T-helper 17 cell (primary cell): ENCODE measurements around the gene CFAP157. TPM values are rescaled to one million over a fixed set of nuclear protein-coding genes. Genes with fewer than 3 reads are reported as not detected.

Source experiments
- ATAC-seq: fragments of 150-1000 bp; cut with Tn5 transposase; 2 replicates; pipeline ENCODE4 v1.10.0; 2021; ENCODE audit warnings: mild to moderate bottlenecking, moderate library complexity
- DNase-seq, 3 donors: peaks; one replicate each; pipeline versions ENCODE4 v3.0.0 to v3.0.0-alpha.2; 2020 to 2021
- H3K9me3 ChIP-seq: one replicate; pipeline ENCODE4 v1.7.0; 2013; ENCODE audit warnings: low read length, mild to moderate bottlenecking; ENCODE audit not compliant: control insufficient read depth, poor library complexity, severe bottlenecking
- H3K27ac Mint-ChIP-seq: one replicate; pipeline ENCODE4 v1.8.0; 2022; ENCODE audit warnings: mild to moderate bottlenecking, moderate library complexity, mixed read lengths
- H3K27me3 Mint-ChIP-seq: one replicate; pipeline ENCODE4 v1.8.0; 2022; ENCODE audit warnings: mixed read lengths
- H3K36me3 Mint-ChIP-seq: one replicate; pipeline ENCODE4 v1.8.0; 2022; ENCODE audit warnings: low read depth, mixed read lengths
- H3K4me1 Mint-ChIP-seq: one replicate; pipeline ENCODE4 v1.8.0; 2022; ENCODE audit warnings: mild to moderate bottlenecking, mixed read lengths
- H3K4me3 Mint-ChIP-seq: one replicate; pipeline ENCODE4 v1.8.0; 2022; ENCODE audit warnings: mild to moderate bottlenecking, moderate library complexity, mixed read lengths
- total RNA-seq, 4 donors: library from RNA in 2 of 4; stranded (reverse) in 2 of 4; gene quantifications; one replicate each; pipeline ENCODE4 v1.2.3 and lab custom pipeline; 2022 to 2026

CFAP157 gene
- total RNA-seq, 2 donors from 2014 or later = 0.27 TPM; not detected in 1

DNA sequence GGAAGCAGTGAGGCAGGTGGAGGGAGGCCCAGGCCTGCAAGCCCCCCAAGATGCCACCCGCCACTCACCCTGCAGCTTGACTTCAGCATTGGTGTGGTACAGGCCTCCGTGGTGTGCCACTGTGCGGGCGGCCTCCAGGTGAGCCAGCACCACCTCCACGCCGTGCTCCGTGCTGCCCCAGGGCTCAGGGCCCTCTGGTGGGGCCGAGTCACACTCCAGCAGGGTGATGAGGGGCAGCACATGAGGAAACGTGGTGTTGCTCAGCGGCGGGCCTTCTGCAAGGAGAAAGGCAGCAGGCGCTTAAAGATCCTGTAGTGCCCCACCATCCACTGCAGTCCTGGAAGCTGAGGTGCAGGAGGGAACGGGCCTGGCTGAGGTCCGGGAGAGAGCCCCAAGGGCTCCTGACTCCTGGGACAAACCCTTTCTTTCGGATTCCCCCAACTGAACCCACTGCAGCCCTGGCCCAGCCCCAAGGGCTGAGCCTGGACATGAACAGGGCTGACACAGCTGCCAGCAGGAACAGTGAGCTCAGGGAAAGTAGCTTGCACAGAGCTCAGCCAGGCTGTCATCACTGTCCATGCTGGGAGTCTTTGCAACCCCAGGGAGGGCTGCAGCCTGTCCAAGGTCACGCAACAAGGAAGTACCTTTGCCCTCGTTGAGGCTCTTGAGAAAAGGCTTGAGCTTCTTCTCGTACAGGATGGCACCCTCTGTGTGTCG, 33.0 kb downstream of the CFAP157 start:
- no peak for DNase-seq
- Mint-ChIP-seq H3K36me3 (peaks cover 5% of the 10 kb centered on the region), H3K4me3 (no peak overlapping the region), H3K27ac (peak overlapping the region; percentile 95), H3K4me1 (peaks cover 2% of the 10 kb centered on the region), H3K27me3 (no peaks in the 10 kb centered on the region)
- ATAC-seq = no peak
- H3K9me3 ChIP-seq = no peaks in the 10 kb centered on the region

DNA sequence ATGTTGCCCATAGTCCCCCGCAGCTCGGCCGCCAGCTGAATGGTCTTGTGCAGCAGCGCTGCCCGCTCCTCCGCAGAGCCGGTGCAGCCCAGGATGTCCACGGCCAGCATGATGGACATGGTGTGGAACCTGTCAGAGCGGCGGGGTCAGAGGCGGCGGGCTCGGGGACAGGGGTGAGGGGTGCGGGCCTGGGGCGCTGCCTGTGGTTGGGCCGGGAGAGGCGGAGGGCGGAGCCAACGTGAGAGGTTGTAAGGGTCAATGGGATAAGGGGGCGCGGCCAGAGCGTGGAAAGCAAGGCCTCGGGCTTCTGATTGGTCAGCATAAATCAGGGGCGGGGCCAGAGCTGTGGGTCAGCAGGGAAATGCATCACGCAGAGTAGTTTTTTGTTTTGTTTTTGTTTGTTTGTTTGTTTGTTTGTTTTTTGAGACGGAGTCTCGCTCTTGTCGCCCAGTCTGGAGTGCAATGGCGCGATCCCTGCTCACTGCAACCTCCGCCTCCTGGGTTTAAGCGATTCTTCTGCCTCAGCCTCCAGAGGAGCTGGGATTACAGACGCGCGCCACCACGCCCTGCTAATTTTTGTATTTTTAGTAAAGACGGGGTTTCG, 35.1 kb downstream of the CFAP157 start:
- DNase-seq (no peak), ATAC-seq (no peak)
- no peaks in the 10 kb centered on the region for H3K9me3 ChIP-seq
- H3K4me3 Mint-ChIP-seq = no peak overlapping the region
- no peak overlapping the region for H3K27ac Mint-ChIP-seq
- H3K4me1 Mint-ChIP-seq = no peaks in the 10 kb centered on the region
- H3K27me3 Mint-ChIP-seq = no peaks in the 10 kb centered on the region
- peaks cover 5% of the 10 kb centered on the region for H3K36me3 Mint-ChIP-seq

DNA sequence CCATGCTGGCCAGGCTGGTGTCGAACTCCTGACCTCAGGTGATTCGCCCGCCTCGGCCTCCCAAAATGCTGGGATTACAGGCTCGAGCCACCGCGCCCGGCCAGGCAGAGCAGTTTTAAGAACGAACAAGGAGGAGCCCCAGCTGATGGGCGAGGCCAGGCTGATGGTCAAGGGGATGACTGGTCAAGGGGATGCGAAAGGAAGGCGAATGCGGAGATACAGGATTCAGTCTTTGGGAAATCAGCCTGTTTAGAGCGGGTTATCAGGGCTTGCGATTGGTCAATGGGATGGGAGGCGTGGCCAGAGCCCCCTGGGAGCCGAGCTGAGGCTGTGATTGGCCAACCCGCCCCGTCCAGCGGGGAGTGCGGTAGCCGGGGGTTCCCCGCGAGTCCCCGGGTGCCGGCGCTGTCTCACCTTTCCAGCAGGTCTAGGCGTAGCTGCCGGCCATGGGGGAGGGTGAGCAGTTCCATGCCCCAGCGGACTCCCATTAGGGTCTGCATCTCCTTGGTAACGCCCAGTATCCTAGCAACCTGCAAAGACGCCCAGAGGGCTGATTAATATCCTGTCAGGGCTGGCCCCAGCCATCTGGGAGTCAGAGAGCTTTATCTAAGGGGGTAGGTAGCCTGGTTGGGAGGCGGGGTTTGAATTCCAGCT, 35.8 kb downstream of the CFAP157 start:
- Mint-ChIP-seq H3K27ac (no peak overlapping the region), H3K4me3 (no peak overlapping the region), H3K27me3 (no peaks in the 10 kb centered on the region), H3K36me3 (peaks cover 5% of the 10 kb centered on the region), H3K4me1 (no peaks in the 10 kb centered on the region)
- no peaks in the 10 kb centered on the region for H3K9me3 ChIP-seq
- no peak for DNase-seq
- ATAC-seq = no peak

DNA sequence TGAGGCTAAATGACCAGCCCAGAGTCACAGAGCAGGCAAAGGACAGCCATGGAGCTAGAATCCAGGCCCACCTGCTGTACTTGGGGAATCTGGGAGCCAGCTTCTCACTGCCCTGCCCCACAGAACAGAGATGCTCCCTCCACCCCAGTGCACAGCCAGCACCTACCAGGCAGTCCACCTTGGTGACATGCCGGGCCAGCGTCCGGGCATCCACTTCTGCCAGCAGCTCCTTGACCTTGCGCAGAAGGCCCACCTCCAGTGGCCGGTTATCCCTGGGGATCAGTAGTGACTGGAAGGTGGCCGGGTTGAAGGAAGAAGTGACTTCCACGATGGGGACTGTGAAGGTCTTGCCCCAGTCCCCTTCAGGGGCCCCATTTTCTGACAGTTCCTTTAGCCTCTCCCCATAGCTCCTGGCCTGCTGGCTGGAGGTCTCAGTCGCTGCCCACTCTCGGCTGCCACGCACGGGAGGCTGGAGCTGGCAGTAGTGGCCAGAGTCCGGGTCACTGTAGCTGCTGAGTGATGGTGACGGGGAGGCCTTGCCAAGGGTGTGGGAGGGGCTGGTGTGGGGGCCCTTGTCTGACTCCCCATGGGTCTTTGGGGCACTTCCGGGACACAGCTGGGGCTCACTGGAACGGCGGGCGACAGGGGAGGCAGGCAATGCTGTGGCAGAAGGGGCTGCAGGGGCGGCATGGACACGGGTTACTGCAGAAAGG, 37.8 kb downstream of the CFAP157 start:
- no peak for DNase-seq
- Mint-ChIP-seq H3K27me3 (no peaks in the 10 kb centered on the region), H3K27ac (peak overlapping the region; percentile 19), H3K36me3 (peaks cover 2% of the 10 kb centered on the region), H3K4me3 (no peak overlapping the region), H3K4me1 (no peaks in the 10 kb centered on the region)
- no peaks in the 10 kb centered on the region for H3K9me3 ChIP-seq
- ATAC-seq = no peak

DNA sequence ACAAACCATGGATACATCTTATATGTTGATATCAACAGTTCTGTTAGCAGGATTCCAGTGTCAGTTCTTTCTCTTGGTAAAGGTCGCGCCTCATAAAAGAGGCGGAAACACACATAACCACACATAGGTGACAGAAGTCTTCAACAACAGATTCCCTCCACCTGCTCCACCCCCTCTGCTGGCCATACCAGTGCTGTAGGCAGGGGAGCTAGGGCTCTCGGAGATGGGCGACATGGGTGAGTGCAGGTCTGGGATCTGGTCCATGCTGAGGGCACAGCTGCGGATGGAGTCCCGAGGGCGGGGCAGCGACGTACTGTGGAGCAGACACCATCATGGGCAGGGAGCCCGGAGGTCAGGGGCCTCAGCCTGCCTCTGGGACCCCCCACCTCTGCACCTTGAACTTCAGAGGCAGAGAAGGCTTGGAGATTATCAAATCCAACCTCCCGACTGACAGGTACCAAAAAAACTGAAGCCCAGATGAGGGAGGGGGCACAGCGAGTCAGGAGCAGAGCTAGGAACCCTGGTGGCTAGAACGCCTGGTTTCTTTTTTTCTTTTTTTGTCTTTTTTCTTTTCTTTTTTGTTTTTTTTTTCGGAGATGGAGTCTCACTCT, 40.3 kb downstream of the CFAP157 start:
- H3K4me3 Mint-ChIP-seq = no peak overlapping the region
- H3K9me3 ChIP-seq = no peaks in the 10 kb centered on the region
- no peaks in the 10 kb centered on the region for H3K27me3 Mint-ChIP-seq
- no peak for DNase-seq
- peaks cover 7% of the 10 kb centered on the region for H3K4me1 Mint-ChIP-seq
- peak; percentile 71 for ATAC-seq
- H3K36me3 Mint-ChIP-seq = peaks cover 2% of the 10 kb centered on the region
- peak overlapping the region; percentile 68 for H3K27ac Mint-ChIP-seq

DNA sequence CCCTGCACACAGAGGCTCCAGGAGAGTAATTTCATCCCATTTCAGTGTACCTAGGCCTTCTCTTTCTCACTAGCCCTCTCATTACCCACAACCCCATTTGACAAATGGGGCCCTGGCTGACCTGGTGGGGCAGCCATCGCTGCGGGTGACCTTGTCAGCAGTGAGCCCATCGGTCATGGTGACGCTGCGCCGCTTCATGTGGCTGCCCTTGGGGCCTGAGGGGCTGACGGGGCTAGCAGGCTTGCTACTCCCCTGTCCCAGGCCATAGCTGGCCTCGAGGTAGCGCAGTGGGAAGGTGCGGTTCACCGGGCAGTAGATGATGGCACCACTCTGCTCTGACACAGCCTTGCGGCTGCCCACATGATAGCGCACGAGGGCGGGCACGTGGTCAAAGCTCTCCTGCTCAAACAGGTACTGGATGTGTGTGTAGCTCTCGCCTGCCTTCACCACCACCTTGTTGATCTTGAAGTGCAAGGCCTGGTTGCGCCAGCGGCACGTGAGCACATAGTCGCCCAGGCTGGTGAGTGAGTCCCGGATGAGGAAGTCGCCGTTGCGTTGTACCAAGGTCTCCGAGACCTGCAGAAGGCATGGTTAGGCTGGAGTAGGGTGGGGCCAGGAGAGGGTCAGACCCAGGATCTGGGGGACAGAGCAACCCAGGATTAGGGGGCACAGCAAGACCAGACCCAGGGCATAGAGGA, 42.5 kb downstream of the CFAP157 start:
- Mint-ChIP-seq H3K4me1 (peaks cover 14% of the 10 kb centered on the region), H3K4me3 (no peak overlapping the region), H3K36me3 (no peaks in the 10 kb centered on the region), H3K27ac (no peak overlapping the region), H3K27me3 (no peaks in the 10 kb centered on the region)
- ATAC-seq (no peak), DNase-seq (no peak)
- no peaks in the 10 kb centered on the region for H3K9me3 ChIP-seq

DNA sequence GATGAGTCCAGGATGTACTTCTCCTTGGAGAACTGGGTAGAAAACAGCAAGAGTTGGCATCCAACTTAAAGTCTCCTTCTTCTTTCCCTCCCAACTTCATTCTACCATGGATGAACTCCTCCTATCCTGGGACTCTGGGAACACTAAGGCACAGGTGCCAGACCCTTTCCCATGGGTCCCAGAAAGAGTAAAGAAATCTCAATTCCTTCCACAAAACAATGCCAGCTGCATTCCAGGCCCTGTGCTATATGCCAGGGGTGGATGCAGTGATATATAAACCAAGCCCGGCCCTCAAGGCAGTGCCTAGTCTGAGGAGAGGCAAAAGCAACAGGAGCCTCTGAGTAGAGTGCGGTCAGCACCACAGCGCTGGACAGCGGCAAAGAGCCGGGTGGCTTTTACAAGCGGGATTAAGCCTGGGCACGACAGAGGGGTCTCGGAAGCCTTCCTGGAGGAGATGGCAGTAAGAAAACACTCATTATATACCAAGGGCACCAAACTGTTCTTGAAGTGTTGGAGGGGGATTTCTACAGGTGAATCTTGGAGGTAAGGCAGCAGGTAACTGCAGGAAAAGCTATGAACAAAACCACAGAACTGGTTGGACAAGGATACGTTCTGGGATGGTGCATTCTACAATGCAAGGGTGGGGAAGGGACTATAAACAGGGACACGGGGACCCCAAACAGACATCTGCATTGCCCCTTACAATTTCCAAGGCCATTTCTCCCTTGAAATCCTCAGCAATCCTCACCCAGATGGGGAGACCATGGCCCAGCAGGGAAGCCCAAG, 44.7 kb downstream of the CFAP157 start:
- ATAC-seq (no peak), DNase-seq (no peak)
- Mint-ChIP-seq H3K27ac (peak overlapping the region; percentile 47), H3K36me3 (no peaks in the 10 kb centered on the region), H3K4me3 (peak overlapping the region; percentile 50), H3K27me3 (no peaks in the 10 kb centered on the region), H3K4me1 (peaks cover 14% of the 10 kb centered on the region)
- no peaks in the 10 kb centered on the region for H3K9me3 ChIP-seq

DNA sequence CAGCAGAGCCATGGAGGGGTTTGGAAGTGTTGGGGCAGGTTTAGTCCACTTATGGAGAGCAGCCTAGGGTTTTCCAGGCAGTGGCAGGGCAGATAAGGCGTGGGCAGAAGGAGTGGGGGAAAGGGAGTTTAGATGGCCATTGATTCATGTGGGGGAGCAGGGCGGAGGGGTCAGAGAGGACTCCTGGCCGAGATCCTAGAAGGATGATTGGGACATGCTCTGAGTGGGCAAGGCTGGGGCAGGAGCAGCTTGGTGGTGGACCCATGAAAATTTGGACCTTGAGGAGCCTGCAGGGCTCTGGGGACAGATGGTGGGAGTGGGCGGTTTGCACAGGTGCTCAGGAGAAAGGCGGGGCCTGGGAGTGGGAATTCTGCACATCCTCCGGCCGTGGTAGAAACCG, 46.4 kb downstream of the CFAP157 start:
- Mint-ChIP-seq H3K27me3 (no peaks in the 10 kb centered on the region), H3K27ac (no peak overlapping the region), H3K36me3 (no peaks in the 10 kb centered on the region), H3K4me1 (peaks cover 14% of the 10 kb centered on the region), H3K4me3 (no peak overlapping the region)
- no peak for ATAC-seq
- DNase-seq = no peak
- H3K9me3 ChIP-seq = no peaks in the 10 kb centered on the region

DNA sequence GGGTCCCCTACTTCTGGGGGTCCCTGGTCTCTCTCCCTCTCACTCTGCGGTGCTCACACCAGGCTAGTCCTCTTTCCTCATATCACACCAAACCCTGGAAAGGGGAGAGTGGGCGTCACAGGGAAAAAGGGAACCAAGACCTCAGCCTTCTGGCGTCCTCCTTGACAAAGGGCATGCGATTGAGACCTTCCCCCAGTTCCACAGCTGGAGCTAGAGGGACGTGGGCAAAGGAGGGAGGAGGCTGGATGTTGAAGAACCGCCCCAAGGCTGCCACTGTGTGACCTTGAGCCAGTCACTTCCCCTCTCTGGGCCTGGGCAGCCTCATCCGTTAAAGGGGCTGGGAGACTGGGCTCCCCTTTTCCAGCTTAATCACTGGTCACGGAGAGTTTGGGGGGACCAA, 46.8 kb downstream of the CFAP157 start:
- no peak overlapping the region for H3K27ac Mint-ChIP-seq
- H3K27me3 Mint-ChIP-seq = no peaks in the 10 kb centered on the region
- peaks cover 2% of the 10 kb centered on the region for H3K36me3 Mint-ChIP-seq
- ATAC-seq (no peak), DNase-seq (no peak)
- peaks cover 17% of the 10 kb centered on the region for H3K4me1 Mint-ChIP-seq
- no peak overlapping the region for H3K4me3 Mint-ChIP-seq
- no peaks in the 10 kb centered on the region for H3K9me3 ChIP-seq

DNA sequence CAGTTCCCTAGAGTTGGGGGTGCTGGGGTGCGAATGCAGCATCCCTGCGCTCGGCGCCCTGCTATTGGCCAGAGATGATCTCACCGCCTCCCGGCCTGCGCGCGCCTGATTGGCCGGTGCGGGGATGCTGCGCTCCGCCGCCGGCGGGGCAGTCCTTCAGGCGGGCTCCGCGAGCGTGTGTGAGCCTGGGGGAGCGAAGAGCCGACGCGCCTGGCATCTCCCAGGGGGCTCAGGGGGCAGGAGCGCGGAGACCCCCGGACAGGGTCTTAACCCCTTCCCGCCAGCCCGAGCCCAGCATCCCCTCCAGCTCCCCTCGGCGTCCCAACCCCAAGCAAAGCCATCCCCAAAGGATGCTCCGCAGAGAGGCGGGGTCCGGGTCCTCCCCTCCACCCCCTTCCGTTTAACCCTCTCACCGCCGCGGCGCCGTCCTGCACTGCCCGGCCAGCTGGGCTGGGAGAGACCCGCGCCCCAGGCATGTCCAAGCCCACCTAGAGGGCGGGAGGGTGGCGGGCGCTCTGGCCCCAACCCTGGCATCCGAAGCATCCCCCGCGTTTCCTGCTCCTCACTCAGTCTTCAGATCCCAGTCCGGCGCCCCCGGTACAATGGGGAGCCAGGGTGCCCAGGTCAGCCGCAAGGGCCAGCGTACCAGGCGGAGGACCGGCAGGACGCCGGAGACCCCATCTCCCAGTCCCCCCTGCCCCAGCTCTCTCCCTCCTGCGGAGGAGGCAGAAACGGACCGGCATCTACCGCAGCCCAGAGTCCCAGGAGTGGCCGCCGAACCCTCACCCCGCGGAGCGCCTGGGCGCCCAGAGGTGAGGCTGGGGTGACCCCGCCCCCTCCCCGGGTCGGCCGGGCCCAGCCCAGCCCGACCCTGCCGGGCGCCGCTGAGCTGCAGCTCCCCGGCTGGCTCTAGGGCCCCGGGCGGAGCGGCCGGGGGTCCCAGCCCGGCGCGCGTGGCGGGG, 47.6 kb downstream of the CFAP157 start:
- ATAC-seq (no peak), DNase-seq (no peak)
- peaks cover 3% of the 10 kb centered on the region for H3K36me3 Mint-ChIP-seq
- H3K4me3 Mint-ChIP-seq = no peak overlapping the region
- peaks cover 20% of the 10 kb centered on the region for H3K4me1 Mint-ChIP-seq
- H3K9me3 ChIP-seq = no peaks in the 10 kb centered on the region
- H3K27ac Mint-ChIP-seq = no peak overlapping the region
- H3K27me3 Mint-ChIP-seq = no peaks in the 10 kb centered on the region
